MM.1S (cell line): ENCODE data around the gene SEPTIN2.
"Not testable (repeated sequence)": the region's sequence is repeated elsewhere in the genome, so short reads cannot be mapped to it uniquely, and the experiment has no call there.

Experiments used
- DNase-seq: peaks from one replicate; pipeline ENCODE4 v3.0.0-alpha.2; 2015
- H2AFZ ChIP-seq: fragments of 300-600 bp; sonication (generic); 2 replicates; pipeline ENCODE4 v1.6.0; 2016; ENCODE audit warnings: antibody characterized with exemption, low read length
- H3F3A ChIP-seq: fragments of 300-600 bp; sonication (generic); 2 replicates; pipeline ENCODE4 v1.6.1; 2016; ENCODE audit warnings: mild to moderate bottlenecking, antibody characterized with exemption, low read length, moderate library complexity, mixed read lengths; ENCODE audit not compliant: insufficient read depth
- H3K27ac ChIP-seq: fragments of 300-600 bp; sonication (generic); 2 replicates; pipeline ENCODE4 v1.5.1; 2016; ENCODE audit warnings: mild to moderate bottlenecking, low read length
- H3K27me3 ChIP-seq: fragments of 300-600 bp; sonication (generic); replicated peaks from 2 replicates; pipeline ENCODE4 v1.6.0; 2016; ENCODE audit warnings: low read length; ENCODE audit not compliant: insufficient read depth
- H3K36me3 ChIP-seq: fragments of 300-600 bp; sonication (generic); replicated peaks from 2 replicates; pipeline ENCODE4 v1.6.1; 2016; ENCODE audit warnings: mild to moderate bottlenecking, low read length, mixed read lengths; ENCODE audit not compliant: insufficient read depth
- H3K4me1 ChIP-seq: fragments of 300-600 bp; sonication (generic); 2 replicates; pipeline ENCODE4 v1.6.1; 2016; ENCODE audit warnings: low read length, mixed read lengths
- H3K4me2 ChIP-seq: fragments of 300-600 bp; sonication (generic); 2 replicates; pipeline ENCODE4 v1.6.0; 2016; ENCODE audit warnings: low read depth, low read length
- H3K4me3 ChIP-seq: fragments of 300-600 bp; sonication (generic); 2 replicates; pipeline ENCODE4 v1.5.1; 2016; ENCODE audit warnings: low read length, mixed read lengths
- H3K79me2 ChIP-seq: fragments of 300-600 bp; sonication (generic); 2 replicates; pipeline ENCODE4 v1.6.1; 2016; ENCODE audit warnings: mixed run types, low read length, mixed read lengths
- H3K9ac ChIP-seq: fragments of 300-600 bp; sonication (generic); 2 replicates; pipeline ENCODE4 v1.6.1; 2016; ENCODE audit warnings: low read length, mixed read lengths
- H3K9me2 ChIP-seq: fragments of 300-600 bp; sonication (generic); replicated peaks from 2 replicates; pipeline ENCODE4 v1.6.1; 2016; ENCODE audit warnings: mild to moderate bottlenecking, low read length, mixed read lengths; ENCODE audit not compliant: insufficient read depth
- H3K9me3 ChIP-seq: fragments of 300-600 bp; sonication (generic); replicated peaks from 2 replicates; pipeline ENCODE4 v1.6.1; 2016; ENCODE audit warnings: mild to moderate bottlenecking, low read length, mixed read lengths; ENCODE audit not compliant: insufficient read depth
- H4K20me1 ChIP-seq: fragments of 300-600 bp; sonication (generic); 2 replicates; pipeline ENCODE4 v1.6.1; 2016; ENCODE audit warnings: mild to moderate bottlenecking, low read length, moderate library complexity, mixed read lengths; ENCODE audit not compliant: insufficient read depth
- CTCF ChIP-seq: fragments of 300-600 bp; sonication (generic); IDR thresholded peaks from 2 replicates; pipeline ENCODE4 v1.5.1; 2016; ENCODE audit warnings: antibody characterized with exemption, low read length, mixed read lengths
- EZH2 ChIP-seq: fragments of 300-600 bp; sonication (generic); optimal IDR thresholded peaks from 2 replicates; pipeline ENCODE3; 2017; ENCODE audit warnings: low read depth, mild to moderate bottlenecking, antibody characterized with exemption, low read length, mixed read lengths
- EZH2phosphoT487 ChIP-seq: fragments of 300-600 bp; sonication (generic); IDR thresholded peaks from 2 replicates; pipeline ENCODE4 v1.6.1; 2018; ENCODE audit warnings: antibody characterized with exemption, low read length

SEPTIN2 gene

GRCh38 chr2:241316825-241317224, 1.1 kb downstream of the SEPTIN2 start:
- Histone ChIP-seq H3K9ac (peak overlapping the region; percentile 89), H3K27me3 (no peaks in the 10 kb centered on the region), H3K9me2 (no peaks in the 10 kb centered on the region), H3K9me3 (no peaks in the 10 kb centered on the region), H3K27ac (peak overlapping the region; percentile 65; the same call in 1 of the 2 replicates), H3K79me2 (peaks cover 92% of the 10 kb centered on the region), H3K4me2 (peak overlapping the region; percentile 68), H4K20me1 (no peaks in the 10 kb centered on the region), H2AFZ (no peak overlapping the region), H3K4me3 (peak overlapping the region; percentile 92), H3F3A (0 out of 2 replicates have a peak, but pooled peaks cover 4% of the 10 kb centered on the region), H3K4me1 (peaks cover 35% of the 10 kb centered on the region; the same call in 1 of the 2 replicates), H3K36me3 (no peaks in the 10 kb centered on the region)
- TF ChIP-seq EZH2 (no peak), EZH2phosphoT487 (no peak), CTCF (no peak)
- no peak for DNase-seq

- Histone ChIP-seq H3K4me2 (peak overlapping the region; percentile 68), H3K9ac (peak overlapping the region; percentile 89; the same call in 1 of the 2 replicates), H3K27me3 (no peaks in the 10 kb centered on the region), H3K27ac (no peak overlapping the region), H2AFZ (no peak overlapping the region), H3K4me3 (peak overlapping the region; percentile 92), H4K20me1 (no peaks in the 10 kb centered on the region), H3F3A (no peaks in the 10 kb centered on the region), H3K36me3 (no peaks in the 10 kb centered on the region), H3K9me2 (no peaks in the 10 kb centered on the region), H3K79me2 (peaks cover 92% of the 10 kb centered on the region), H3K9me3 (no peaks in the 10 kb centered on the region), H3K4me1 (peaks cover 29% of the 10 kb centered on the region; the same call in 1 of the 2 replicates)
- TF ChIP-seq EZH2phosphoT487 (no peak), CTCF (no peak), EZH2 (no peak)
- DNase-seq = no peak
Measured at GRCh38 chr2:241317391-241317790, 1.7 kb downstream of the SEPTIN2 start.

- H3K9me2 ChIP-seq, H3K4me2 ChIP-seq, H3K27ac ChIP-seq, H3K27me3 ChIP-seq, H3F3A ChIP-seq, H2AFZ ChIP-seq, H3K9ac ChIP-seq, DNase-seq, H3K9me3 ChIP-seq, H3K36me3 ChIP-seq, H3K4me3 ChIP-seq, H4K20me1 ChIP-seq: not testable (repeated sequence)
- Histone ChIP-seq H3K4me1 (peaks cover 19% of the 10 kb centered on the region; the same call in 1 of the 2 replicates), H3K79me2 (peaks cover 92% of the 10 kb centered on the region)
Measured at GRCh38 chr2:241318830-241319229, 3.1 kb downstream of the SEPTIN2 start.

- H3K4me3 ChIP-seq = no peak overlapping the region
- no peak overlapping the region for H3K27ac ChIP-seq
- H3F3A ChIP-seq = no peaks in the 10 kb centered on the region
- no peaks in the 10 kb centered on the region for H3K9me2 ChIP-seq
- no peak overlapping the region for H2AFZ ChIP-seq
- H3K4me1 ChIP-seq = peaks cover 15% of the 10 kb centered on the region; the same call in 1 of the 2 replicates
- TF ChIP-seq EZH2 = no peak
- no peak for TF ChIP-seq EZH2phosphoT487
- TF ChIP-seq CTCF = no peak
- H3K79me2 ChIP-seq = peaks cover 95% of the 10 kb centered on the region
- H3K27me3 ChIP-seq = no peaks in the 10 kb centered on the region
- no peaks in the 10 kb centered on the region; the same call in 1 of the 2 replicates for H4K20me1 ChIP-seq
- H3K36me3 ChIP-seq = 0 out of 2 replicates have a peak, but pooled peaks cover 3% of the 10 kb centered on the region
- H3K4me2 ChIP-seq = no peak overlapping the region
- no peak overlapping the region for H3K9ac ChIP-seq
- DNase-seq = no peak
- H3K9me3 ChIP-seq = no peaks in the 10 kb centered on the region
Measured at GRCh38 chr2:241320394-241320793, 4.7 kb downstream of the SEPTIN2 start.
